Activated T-cell treated with anti-CD3 and anti-CD28 coated beads for 24 hours (primary cell): ENCODE measurements around the gene MYL2.

Experiments used
- DNase-seq: peaks from one replicate; pipeline ENCODE4 v3.0.0-alpha.2; 2020; ENCODE audit warnings: low read depth

MYL2 gene

DNA sequence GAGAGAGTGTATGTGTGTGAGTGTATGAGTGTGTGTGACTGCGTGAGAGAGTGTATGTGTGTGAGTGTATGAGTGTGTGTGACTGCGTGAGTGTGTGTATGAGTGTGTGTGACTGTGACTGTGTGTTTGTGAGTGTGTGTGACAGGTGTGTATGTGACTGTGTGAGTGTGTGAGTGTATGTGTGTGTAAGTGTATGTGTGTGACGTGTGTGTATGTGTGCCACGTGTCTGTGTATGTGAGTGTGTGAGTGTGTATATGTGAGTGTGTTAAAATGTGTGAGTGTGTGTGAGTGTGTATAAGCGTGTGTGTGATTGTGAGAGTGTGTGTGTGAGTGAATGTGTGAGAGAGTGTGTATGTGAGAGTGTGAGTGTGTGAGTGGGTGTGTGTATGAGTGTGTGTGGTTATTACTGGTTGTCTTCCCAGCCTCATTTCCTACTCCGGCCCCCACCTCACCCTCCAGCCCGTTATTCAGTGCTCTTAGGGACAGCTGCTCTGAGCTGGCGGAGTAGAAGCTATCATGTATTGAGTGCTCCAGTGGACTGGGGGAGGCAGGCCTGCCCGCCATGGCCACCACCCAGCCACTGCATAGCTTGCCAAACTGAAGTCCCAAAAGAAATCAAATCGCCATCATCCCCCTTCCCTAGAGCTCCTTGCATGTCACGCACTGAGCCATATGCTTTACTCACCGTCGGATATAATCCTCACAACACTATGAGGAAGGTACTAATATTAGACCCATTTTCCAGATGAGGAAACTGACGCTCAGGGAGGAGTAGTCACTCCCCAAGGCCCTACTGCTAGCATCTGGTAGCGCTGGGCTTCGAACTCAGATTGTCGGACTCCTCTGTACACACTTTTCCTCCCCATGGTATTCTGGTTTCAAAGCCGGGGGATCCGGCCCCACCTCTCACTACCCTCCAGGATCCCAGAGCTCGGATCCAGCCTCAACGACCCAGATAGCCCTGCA is 10.3 kb upstream of the MYL2 start:
- DNase-seq: no peak

DNA sequence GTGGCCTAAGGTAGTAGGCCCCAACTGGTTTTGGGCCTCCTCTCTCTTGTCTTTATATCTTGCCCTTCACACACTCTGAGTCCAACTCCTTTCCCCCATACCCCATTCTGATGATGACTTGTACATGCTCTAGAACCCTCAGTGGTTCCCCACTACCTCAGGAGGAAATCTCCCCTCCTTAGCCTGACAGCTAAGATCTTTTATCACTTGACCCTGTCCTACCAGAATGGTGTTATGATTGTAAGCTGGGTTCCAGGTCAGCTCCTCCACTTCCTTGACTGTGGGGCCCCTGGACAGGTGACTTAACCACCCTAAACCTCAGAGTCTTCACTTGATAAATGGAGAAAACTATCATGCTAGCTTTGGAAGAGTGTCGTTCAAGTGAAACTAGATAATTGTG is 9.4 kb upstream of the MYL2 start:
- no peak for DNase-seq

GRCh38 chr12:110928700-110929099 is 8.3 kb upstream of the MYL2 start:
- no peak for DNase-seq

DNA sequence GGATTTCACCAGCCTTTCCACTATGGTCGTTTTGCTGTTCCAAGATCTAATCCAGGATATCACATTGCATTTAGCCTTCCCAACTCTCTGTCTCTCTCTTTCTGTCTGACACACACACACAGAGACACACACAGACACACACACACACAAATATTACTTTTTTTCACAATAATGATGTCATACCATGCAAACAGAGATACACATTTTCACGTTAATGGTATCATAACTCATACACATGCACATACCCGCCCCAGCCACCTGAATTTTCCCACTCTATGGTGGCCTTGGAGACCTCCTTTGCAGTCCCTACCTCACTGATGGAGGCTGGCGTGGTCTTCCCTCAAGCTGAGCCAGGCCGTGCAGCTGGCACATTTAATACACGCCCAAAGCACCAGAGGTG is 7.2 kb upstream of the MYL2 start:
- DNase-seq: no peak

- no peak for DNase-seq
Measured at GRCh38 chr12:110923692-110924334, 3.4 kb upstream of the MYL2 start.

- DNase-seq: no peak
Measured at GRCh38 chr12:110923192-110923591, 2.8 kb upstream of the MYL2 start.

- no peak for DNase-seq
Measured at GRCh38 chr12:110922652-110923051, 2.3 kb upstream of the MYL2 start.

DNA sequence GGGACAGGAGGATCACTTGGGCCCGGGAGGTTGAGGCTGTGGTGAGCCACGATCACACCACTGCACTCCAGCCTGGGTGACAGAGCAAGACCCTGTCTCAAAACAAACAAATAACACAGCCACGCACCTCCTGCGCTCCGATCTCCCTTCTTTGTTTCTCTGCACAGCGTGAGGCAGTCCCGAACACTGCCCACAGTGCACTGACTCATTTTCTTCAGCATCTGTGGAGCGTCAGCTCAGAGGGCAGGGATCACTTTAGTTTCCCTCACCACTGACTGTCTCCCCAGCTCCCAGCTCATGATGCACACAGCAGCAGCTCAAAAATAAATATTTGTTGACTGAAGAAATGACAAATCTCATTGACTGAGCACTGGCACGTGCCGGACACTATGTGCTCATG is 883 bp upstream of the MYL2 start:
- no peak for DNase-seq

DNA sequence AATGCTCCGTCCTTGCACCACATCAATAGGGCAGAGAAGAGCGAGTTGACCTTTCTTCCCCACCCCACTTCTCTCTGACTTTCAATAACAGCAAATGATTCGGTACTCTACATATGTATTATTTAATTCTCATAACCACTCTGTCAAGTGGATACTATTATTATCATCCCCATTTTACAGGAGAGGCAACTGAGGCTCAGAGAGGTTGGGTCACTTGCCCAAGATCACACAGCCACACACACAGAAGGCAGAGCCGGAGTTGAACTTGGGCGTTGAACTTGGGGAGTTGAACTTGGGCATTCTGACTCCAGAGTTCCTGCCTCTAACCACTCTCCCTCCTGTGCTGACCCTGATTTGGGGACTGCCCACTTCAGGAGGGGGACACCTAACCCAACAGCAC is 659 bp downstream of the MYL2 start:
- no peak for DNase-seq

GRCh38 chr12:110917961-110918360 is 2.4 kb downstream of the MYL2 start:
- no peak for DNase-seq

GRCh38 chr12:110917467-110917866 is 2.9 kb downstream of the MYL2 start:
- DNase-seq: no peak

- no peak for DNase-seq
Measured at GRCh38 chr12:110916295-110916875, 4.0 kb downstream of the MYL2 start.

GRCh38 chr12:110913119-110914056 is 7.0 kb downstream of the MYL2 start:
- no peak for DNase-seq

DNA sequence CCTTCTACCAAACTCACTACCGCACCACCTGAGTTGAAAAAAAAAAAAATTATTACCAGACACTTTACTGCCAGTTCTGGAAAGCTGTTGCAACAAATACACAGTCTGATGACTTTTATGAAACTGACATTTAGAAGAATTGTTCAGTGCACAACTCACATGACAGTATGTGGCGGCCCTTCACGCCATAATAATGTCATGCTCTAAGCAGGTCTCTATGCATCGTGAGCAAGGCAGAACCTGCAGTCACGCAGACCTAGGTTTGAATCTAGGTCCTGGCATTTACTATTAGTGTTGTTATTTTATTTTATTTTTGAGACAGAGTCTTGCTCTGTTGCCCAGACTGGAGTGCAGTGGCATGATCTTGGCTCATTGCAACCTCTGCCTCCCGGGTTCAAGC is 8.1 kb downstream of the MYL2 start:
- no peak for DNase-seq

- no peak for DNase-seq
Measured at GRCh38 chr12:110908377-110909152, 11.8 kb downstream of the MYL2 start.

- DNase-seq: no peak
Measured at GRCh38 chr12:110907583-110907982, 12.8 kb downstream of the MYL2 start.

- DNase-seq: no peak
Measured at GRCh38 chr12:110906985-110907384, 13.4 kb downstream of the MYL2 start.

DNA sequence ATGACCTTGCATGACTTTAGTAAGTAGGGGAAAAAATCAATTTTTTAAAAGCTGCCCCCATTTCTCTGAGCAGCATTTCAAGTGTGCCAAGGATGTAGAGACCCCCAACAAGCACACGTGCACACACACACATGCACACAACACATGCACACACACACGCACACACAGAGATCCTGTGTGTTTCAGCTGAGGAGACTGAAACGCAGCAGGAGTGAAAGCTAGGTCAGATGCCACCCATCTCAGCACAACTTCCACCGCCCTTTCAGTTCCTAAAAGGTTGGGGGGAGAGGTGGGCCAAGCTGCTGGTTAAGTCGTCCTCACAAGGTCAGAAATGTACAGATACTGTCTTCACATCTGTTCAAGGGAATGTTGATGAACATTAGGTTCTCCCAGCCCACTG is 13.9 kb downstream of the MYL2 start:
- DNase-seq: no peak

- no peak for DNase-seq
Measured at GRCh38 chr12:110906083-110906482, 14.3 kb downstream of the MYL2 start.

- DNase-seq: no peak
Measured at GRCh38 chr12:110903511-110903910, 16.9 kb downstream of the MYL2 start.

GRCh38 chr12:110901401-110901800 is 19.0 kb downstream of the MYL2 start:
- DNase-seq: no peak
